Fibroblast of skin of right quadriceps (primary cell): ENCODE results near the gene TNNC2.
"Not testable (repeated sequence)": the region's sequence is repeated elsewhere in the genome, so short reads cannot be mapped to it uniquely, and the experiment has no call there.

ENCODE experiments used
- DNase-seq: peaks from one replicate; pipeline ENCODE4 v3.0.0-alpha.2; 2013

The TNNC2 gene

DNA sequence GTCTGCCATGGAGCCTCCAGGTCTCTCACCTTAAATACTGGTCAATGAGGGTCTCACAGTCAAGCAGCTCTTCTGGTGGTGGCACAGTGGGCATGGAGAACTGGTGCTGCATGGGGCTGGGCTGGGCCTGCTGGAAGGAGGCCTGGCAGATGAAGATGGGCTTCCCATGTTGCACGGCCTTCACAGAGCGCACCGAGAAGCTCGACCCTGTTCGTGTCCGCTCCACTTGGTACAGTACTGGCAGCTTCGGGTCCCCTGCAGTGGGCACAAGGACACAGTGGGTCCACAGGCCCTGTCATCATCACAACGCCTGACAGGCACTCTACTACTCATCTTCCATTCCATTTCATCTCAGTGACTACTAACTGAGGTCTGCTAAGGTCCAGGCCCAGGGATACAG, 21.3 kb upstream of the TNNC2 start:
- DNase-seq: no peak

DNA sequence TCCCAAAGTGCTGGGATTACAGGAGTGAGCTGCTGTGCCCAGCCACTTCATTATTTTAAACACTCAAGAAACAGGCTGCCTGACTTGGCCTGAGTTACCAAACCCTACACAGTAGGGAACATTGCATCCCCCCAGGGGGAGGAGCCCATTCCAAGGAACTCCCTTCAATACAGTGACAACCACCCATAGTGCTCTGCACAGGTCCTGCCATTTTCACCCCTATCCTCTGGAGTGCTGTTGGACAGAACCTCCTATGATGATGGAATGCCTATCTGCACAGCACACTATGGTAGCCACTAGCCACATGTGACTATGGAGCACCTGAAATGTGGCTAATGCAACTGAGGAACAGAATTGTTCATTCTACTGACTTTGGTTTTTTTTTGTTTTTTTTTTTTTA, 18.3 kb upstream of the TNNC2 start:
- DNase-seq: no peak

DNA sequence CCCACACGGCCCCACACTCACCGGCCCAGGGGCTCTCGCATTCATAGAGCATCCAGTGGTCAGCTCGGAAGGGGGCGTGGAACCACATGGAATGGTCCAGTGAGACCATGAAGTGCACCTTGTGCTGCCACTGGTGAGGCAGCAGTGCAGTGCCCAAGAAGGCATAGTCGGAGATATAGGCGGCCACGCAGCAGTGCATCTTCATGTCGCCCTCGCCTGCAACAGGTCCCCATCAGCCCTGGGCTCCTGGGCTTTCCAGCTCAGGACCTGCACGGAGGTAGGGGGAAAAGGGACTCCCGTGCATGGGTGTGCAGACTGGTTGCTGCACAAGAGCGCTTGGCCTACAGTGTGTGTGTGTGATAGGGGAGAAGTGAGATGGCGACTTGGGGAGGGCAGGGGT, 16.4 kb upstream of the TNNC2 start:
- DNase-seq: no peak

DNA sequence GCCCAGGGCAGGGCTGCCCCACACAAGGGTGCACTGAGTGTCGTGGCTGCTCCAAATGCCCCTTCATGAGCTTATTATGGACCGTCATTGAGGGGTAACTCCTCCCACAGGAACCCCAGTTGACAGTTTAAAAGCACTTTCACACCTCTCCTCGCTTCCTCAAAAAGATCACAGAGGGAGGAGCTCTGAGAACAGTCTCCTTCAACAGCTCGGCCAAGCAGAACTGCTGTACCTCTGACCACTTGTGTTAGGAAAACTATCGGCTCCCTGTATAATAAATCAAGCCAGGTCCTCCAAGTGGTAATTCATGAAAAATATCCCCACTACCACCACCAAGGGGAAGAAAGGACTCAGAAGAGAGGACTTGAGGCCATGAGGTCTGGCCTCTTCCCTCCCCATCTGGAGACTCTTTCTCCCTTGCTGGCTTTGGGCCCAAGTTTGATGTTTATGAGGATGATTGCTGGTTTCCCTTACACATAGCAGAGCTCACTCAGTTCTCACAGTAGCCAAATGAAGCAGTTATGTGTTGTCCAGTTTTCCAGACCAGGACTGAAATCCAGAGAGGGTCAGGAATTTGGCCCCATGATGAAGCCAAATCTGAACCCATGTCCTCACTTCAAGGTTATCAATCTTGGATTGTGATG, 15.2 kb upstream of the TNNC2 start:
- no peak for DNase-seq

DNA sequence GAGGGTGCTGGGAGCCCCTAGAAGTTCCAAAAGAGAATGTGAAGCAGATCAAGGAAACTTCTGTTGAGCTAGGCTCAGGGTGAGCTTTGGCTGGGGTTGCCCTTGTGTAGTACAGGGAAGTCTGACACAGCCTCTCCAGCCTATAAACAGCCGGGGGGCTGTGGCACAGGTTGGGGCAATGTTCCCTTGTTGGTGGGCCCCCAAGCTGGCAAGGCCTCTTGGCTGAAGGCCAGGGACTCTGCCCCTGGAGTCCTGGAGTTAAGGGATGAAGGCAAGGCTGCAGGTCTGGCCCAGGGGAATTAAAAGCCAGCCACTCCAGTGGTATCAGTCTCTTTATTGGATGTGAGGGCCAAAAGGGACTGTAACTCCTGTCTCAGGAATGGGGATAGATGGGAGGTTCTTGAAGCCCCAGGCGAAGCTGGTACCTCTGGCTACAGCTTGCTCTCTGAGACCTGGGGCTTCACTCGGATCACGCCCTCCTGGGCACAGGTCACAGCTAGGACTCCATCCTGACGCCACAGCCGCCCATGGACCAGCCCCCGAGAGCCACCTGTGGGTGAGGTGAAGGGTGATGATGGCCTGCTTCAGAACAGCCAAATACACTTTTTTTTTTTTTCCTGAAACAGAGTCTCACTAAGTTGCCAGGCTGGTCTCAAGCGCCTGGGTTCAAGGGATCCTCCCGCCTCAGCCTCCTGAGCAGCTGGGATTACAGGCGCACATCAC, 14.5 kb upstream of the TNNC2 start:
- DNase-seq: no peak

DNA sequence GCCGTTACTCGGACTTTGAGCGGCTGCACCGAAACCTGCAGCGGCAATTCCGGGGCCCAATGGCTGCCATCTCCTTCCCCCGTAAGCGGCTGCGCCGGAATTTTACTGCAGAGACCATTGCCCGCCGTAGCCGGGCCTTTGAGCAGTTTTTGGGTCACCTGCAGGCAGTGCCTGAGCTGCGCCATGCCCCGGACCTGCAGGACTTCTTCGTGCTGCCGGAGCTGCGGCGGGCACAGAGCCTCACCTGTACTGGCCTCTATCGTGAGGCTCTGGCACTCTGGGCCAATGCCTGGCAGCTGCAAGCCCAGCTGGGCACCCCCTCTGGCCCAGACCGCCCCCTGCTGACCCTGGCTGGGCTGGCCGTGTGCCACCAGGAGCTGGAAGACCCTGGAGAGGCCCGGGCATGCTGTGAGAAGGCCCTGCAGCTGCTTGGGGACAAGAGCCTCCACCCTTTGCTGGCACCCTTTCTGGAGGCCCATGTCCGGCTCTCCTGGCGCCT, 13.6 kb upstream of the TNNC2 start:
- DNase-seq: no peak

DNA sequence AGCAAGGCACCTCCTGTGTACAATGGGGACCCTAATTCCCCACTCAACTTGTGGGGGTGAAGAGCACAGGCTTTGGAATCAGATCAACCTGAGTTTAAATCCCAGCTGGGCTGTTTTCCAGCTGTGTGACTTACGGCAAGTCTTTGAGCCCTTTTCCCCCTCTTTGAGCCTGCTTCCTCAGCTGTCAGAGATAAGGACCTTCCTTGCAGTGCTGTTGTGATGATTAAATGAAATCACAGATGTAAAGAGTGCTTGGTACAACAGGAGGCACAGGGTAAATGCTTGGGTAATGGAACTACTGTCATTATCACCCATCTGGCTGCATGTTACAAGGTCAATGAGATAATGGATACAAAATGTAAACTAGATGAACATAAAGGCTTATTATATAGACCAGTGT, 9.7 kb upstream of the TNNC2 start:
- no peak for DNase-seq

DNA sequence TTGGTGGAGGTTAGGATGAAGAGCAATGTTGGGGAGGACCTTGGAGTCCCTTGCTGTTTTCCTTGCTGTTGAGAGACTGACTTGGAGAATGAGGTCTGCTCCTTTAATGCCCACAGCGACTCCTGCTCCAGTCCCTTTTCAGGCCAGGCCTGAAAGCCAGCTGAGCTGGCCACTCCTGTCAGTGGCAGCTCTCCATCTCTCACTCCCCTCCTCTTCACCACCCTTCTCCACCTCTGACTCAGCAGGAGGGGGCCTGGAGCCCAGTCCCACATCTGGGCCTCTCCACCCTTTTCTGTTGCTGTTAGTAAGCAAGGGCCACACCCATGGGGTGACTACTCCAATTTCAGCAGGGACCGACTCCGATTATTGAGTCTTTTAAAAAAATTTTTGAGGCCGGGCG, 8.7 kb upstream of the TNNC2 start:
- DNase-seq: peak; percentile 33

DNA sequence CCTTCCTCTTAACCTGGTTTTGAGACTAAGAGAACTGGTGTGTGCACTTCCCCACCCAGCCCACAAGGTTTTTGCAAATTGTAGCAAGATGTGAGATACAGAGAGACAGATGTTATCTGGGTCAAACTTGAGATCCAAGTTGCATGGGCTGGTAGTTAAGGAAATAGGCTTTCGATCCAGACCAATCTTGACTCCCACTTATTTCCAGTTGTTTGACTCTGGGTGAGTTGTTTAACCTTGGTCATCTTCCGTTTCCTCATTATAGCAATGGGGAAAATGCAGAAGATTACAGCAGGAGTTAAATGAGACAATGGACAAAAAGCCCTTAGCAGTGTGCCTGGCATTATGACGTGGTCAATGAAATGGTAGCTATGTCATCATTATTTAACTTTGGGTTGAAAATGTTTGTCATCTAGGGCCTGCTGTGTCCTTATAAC, 8.2 kb upstream of the TNNC2 start:
- DNase-seq: no peak

DNA sequence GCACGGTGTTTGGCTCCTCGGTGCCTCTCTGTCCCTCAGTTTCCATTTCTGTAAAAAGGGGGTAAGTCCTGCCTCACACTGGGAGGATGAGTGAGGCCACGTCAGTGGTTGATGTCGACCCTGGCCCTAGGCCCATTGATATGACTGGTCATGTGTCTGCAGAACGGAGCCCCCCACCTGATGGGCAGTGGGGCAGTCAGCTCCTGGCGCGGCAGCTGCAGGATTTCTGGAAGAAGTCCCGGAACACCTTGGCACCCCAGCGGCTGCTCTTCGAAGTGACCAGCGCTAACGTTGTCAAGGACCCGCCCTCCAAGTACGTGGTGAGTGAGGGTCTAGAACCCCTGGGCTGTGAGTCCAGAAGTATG, 7.7 kb upstream of the TNNC2 start:
- no peak for DNase-seq

DNA sequence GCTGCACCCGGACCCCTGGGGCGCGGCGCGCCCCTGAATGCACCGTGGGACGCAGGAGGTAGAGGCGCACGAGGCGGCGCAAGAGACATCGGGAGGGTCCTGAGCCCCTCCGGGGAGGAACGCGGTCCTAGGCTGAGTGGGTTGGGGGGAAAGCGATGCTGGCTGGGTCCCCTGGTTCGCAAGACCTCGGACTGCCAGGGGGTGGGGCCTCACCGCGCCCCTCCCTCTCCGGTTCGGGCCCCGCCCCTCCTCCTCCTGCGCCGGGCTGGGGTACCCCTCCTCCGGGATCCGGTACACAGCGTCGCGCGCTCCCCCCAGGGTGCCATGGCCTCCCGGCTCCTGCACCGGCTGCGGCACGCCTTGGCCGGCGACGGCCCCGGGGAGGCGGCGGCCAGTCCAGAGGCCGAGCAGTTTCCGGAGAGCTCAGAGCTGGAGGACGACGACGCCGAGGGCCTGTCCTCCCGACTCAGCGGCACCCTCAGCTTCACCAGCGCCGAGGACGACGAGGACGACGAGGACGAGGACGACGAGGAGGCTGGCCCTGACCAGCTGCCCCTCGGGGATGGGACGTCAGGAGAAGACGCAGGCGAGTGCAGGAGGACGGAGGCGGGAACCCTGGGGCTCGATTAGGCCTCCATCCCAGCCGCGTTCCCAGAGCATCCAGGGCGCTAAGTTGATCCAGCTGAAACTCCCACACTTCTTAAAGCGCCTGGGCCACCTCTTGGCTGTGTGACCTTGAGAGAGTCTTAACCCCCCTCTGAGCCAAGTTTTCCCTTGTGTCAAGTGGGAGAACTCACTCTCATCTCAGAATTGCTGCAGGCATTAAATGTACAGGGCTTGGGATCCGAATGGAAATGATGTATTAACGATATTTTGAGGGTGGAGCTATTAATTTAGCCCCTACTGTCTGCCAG, 7.0 kb upstream of the TNNC2 start:
- DNase-seq: peak; percentile 67

DNA sequence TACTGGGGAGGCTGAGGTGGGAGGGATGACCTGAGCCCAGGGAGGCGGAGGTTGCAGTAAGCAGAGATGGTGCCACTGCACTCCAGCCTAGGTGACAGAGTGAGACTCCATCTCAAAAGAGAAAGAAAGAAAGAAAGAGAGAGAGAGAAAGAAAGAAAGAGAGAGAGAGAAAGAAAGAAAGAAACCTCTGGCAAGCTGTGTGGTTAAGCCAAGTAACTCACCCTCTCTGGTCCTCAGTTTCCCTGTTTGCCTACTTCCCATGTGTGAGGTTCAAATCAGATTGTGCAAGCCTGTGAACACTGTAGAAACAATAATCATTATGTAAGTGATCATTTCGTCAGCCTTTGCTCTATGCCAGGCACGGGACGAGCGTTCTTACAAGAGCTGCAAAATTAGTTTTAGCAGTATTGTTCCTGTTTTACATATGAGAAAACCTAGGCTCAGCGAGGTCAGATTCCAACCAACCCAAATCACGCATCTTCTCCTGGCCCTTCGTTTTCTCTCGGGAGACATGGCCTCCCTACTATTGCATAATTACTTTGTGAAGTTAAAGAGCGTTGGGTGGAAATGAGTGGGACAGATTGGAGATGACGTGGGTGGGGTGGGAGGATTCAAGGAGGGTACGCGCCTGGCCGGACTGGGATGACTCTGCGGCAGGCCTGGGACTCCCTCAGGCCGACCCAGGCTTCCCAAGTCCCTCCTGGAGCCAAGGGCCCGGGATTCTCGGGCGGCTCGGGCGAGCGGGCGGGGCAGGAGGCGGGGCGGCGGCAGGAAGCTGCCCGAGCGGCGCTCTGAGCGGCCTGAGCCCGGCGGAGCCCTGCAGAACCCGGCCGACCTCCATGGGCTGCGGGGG, 6.1 kb upstream of the TNNC2 start, which contains the start of gene SNX21:
Gene SNX21, plus strand, starts transcription at position 770 of the 853 bp plus-strand sequence. CDS start 121 bp downstream, outside the sequence.
- peak; percentile 91 for DNase-seq

DNA sequence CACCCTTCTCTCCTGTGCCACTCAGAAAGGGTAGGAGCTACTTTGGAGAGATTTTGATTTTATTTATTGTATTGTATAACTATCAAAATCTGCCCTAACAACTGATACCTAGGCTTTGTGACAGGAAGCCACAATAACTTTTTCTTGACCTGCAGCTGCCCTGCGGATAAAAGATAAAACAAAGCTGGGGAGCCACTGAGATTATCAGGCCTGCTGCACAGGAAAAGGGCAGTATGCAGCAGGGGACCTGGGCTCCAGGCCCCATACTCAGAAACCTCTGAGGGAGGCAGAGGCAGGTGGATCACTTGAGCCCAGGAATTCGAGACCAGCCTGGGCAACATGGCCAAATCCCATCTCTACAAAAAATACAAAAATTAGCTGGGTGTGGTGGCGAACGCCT, 5.5 kb upstream of the TNNC2 start:
- no peak for DNase-seq

DNA sequence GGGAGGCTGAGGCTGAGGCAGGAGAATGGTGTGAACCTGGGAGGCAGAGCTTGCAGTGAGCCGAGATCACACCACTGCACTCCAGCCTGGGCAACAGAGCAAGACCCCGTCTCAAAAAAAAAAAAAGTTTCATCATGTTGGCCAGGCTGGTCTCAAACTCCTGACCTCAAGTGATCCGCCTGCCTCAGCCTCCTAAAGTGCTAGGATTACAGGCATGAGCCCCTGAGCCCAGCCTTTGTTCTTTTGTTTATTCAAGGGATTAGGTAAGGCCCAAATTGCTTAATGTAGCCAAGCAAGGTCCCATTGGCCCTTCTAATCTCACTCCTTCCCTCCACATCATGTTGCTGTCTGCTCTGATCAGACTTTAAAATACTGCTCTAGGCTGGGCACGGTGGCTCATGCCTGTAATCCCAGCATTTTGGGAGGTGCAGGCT, 2.6 kb upstream of the TNNC2 start:
- DNase-seq: not testable (repeated sequence)

DNA sequence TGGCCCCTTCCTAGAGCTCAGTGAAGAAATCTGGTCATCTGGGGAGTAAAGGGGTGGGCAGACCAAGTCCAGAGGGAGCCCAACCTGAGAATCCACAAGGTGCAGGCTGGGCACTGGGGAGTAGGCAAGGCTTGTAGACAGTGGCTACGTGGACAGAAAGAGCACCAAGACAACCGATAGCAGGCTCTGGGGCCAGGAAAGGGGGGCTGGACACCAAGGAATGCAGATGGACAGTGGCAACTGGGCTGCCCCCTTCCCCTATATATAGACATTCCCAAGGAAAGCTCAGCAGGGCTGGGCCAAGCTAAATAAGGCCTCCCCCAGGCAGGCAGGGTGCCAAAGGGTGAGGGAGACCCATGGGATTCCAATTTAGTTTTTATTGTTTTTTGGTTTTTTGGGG, 1.5 kb upstream of the TNNC2 start:
- DNase-seq: no peak

DNA sequence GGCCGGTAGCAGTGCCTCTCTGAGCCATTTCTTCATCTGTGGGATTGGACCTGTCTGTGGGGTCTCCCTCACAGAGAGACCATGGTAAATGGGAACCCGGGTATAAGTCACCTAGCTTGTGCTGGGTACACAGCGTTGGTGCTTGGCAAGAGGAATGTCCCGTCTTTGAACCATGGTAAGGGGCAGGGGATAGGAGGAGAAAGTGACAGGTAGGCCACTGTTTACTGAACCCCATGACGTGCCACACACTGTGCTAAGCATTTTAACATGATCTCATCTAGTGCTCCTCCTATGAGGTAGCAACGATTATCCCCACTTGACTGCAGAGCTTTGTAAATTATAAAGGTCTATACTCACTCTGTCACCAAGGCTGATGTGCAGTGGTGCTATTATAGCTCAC, 600 bp upstream of the TNNC2 start:
- DNase-seq: no peak

DNA sequence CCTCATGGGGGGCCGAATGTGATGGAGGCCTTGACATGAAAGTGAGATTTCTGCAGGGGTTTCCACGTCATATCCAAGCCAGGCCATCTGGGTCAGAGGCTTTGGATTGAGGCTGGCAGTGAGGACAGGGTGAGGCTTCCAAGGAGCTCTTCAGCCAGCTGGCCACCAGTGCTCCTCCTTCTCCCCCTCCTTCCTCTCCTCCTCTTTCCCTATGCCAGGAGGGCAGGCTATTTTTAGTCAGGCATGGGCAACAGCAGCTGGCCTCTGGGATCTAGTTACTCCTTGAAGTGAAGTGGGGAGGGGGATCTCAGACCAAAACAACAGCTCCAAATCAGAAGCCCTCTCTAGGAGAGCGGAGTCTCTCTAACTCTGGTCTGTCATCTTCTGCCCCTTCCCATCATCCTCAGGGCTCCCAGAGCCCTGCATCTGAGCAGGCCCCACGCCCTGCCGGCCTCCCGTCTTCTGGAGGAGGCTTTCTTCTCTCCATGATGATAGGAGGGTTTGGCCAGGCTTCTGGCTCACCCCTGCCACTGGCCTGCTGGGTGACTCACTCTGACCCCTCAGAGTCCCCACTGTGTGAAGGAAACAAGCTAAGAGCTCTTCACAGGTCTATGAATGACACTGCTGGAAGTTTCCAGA, 612 bp downstream of the TNNC2 start:
- no peak for DNase-seq

DNA sequence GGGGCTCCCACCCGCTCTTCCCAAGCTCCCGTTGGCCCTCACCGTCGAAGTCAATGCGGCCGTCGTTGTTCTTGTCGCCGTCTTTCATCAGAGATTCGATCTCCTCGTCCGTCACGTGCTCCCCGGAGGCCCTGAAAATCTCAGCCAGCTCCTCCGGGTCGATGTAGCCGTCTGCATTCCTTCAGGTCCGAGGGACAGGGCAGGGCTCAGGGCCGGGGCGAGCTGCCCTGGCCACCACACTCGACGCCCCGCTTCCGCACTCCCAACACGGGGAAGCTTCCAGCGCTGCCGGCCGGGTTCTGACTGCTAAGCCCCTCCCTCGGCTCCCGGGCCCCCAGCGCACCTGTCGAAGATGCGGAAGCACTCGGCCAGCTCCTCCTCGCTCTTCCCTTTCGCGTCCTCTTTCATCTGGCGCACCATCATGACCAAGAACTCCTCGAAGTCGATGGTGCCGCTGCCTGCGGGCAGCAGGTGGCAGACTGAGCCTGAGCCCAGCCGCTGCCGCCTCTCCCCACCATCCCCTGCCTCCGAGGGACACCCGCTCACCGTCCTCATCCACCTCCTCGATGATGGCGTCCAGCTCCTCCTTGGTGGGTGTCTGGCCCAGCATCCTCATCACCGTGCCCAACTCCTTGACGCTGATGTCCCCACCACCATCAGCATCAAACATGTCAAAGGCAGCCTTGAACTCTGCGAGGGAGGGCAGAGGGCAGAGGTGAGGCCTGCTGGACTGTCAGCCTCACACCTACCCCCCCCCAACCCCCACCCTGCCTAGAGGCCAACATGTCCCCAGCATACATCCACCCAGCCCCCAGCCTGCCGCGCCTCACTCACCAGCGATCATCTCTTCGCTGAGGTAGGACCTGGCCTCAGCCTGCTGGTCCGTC, 2.9 kb downstream of the TNNC2 start:
- peak; percentile 42 for DNase-seq

DNA sequence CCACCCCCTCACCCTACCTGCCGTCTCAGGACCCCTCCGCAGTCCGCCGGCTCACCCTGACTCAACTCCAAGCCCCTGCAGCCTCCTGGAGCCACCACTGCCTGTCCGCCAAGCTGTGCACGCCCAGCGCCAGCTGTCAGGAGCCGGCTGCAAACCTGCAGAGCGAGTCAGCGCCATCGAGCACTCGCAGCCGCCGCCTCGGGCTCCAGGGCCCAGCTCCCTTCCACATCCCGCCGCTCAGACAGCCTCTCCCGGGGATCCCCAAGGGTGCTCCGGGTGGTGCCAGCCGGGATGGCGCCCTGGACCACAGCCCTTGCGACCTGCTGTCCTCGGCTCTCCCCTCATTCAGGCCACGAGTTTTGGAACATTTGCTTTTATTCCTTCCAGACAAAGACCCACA, 4.3 kb downstream of the TNNC2 start:
- DNase-seq: no peak

DNA sequence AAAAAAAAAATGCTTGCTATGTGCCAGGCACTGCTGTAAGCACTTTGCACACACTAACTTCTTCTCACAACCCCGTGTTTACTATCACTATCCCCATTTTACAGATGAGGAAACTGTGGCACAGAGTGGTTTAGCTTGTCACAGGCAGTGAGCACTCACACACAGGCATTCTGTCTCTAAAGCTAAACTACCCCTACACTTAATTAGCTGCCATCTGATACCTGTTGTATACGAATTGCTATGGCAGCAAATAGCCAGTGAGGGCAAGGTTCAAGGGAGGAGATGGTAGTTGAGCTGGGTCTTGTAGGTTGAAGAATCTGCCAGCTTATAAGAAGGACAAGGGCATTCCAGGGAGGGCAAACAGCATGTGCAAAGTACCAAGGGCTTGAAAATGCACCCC, 5.2 kb downstream of the TNNC2 start:
- DNase-seq: no peak

DNA sequence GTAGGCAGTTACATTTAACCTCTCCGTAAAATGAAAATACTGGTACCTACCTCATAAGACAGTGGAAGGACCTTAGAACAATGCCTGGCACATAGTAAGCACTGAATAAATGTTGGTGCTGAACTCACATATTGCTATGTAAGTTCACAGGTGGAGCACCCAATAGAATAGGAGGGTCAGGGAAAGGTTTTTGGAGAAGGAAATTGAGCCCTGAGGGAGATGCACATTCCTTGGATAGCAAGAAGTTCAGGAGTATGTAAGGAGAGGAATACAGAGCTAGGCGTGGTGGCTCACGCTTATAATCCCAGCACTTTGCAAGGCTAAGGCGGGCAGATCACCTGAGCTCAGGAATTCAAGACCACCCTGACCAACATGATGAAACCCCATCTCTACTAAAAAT, 7.6 kb downstream of the TNNC2 start:
- no peak for DNase-seq
